Keratinocyte (primary cell): ENCODE measurements around the gene TRIM66. TPM values are rescaled to one million over a fixed set of nuclear protein-coding genes. Genes with fewer than 3 reads are reported as not detected.

ENCODE experiments used
- DNase-seq: peaks from one replicate; pipeline ENCODE4 v3.0.0-alpha.2; 2011; ENCODE audit warnings: low read depth, missing footprints, low spot score
- FAIRE-seq: peaks from 2 replicates; lab custom pipeline; 2011; peaks lifted over from hg19 to GRCh38; lab: Jason Lieb, UNC
- H2AFZ ChIP-seq: 2 replicates; pipeline ENCODE4 v1.6.0; 2012; ENCODE audit warnings: low read length, control low read depth, inconsistent platforms; ENCODE audit not compliant: control insufficient read depth
- H3K27ac ChIP-seq: 2 replicates; pipeline ENCODE4 v1.5.1; 2011; ENCODE audit warnings: low read length; ENCODE audit not compliant: control insufficient read depth, insufficient read depth
- H3K27me3 ChIP-seq: 3 replicates; pipeline ENCODE4 v1.6.0; 2011; ENCODE audit warnings: low read length; ENCODE audit not compliant: control insufficient read depth, insufficient read depth; ENCODE audit errors: extremely low read depth
- H3K36me3 ChIP-seq, 2 experiments: 2 replicates in 1 of 2; 3 replicates in 1 of 2; pipeline ENCODE4 v1.5.1; 2011; ENCODE audit warnings: low read length in 2 of 2, mild to moderate bottlenecking in 1 of 2; ENCODE audit not compliant: control insufficient read depth in 2 of 2, insufficient read depth in 2 of 2; ENCODE audit errors: extremely low read depth in 1 of 2
- H3K4me1 ChIP-seq: 3 replicates; pipeline ENCODE4 v1.5.1; 2011; ENCODE audit warnings: low read length; ENCODE audit not compliant: control insufficient read depth, insufficient read depth; ENCODE audit errors: extremely low read depth
- H3K4me2 ChIP-seq: 3 replicates; pipeline ENCODE4 v1.6.0; 2011; ENCODE audit warnings: low read depth, low read length; ENCODE audit not compliant: control insufficient read depth, insufficient read depth; ENCODE audit errors: extremely low read depth
- H3K4me3 ChIP-seq, 3 experiments: fragments of 200-600 bp in 1 of 3; sonication (generic) in 1 of 3; 2 replicates in 2 of 3; 3 replicates in 1 of 3; pipeline ENCODE4 v1.5.1; 2011 to 2016; ENCODE audit warnings: low read length in 3 of 3, mild to moderate bottlenecking in 3 of 3, control low read depth in 2 of 3, inconsistent platforms in 1 of 3, low read depth in 1 of 3, mixed read lengths in 1 of 3, mixed run types in 1 of 3, moderate library complexity in 1 of 3; ENCODE audit not compliant: control insufficient read depth in 2 of 3, insufficient read depth in 2 of 3; ENCODE audit errors: extremely low read depth in 1 of 3
- H3K79me2 ChIP-seq: 2 replicates; pipeline ENCODE4 v1.6.0; 2012; ENCODE audit warnings: low read length; ENCODE audit not compliant: control insufficient read depth, insufficient read depth
- H3K9ac ChIP-seq: 3 replicates; pipeline ENCODE4 v1.6.0; 2011; ENCODE audit warnings: low read length; ENCODE audit not compliant: control insufficient read depth, insufficient read depth; ENCODE audit errors: extremely low read depth
- H3K9me1 ChIP-seq: 3 replicates; pipeline ENCODE4 v1.6.0; 2011; ENCODE audit warnings: low read length; ENCODE audit not compliant: control insufficient read depth, insufficient read depth; ENCODE audit errors: extremely low read depth
- H3K9me3 ChIP-seq: 2 replicates; pipeline ENCODE4 v1.5.1; 2012; ENCODE audit warnings: low read depth, low read length; ENCODE audit not compliant: control insufficient read depth
- H4K20me1 ChIP-seq: 3 replicates; pipeline ENCODE4 v1.6.0; 2011; ENCODE audit warnings: low read length; ENCODE audit not compliant: control insufficient read depth, insufficient read depth; ENCODE audit errors: extremely low read depth
- EZH2 ChIP-seq: IDR thresholded peaks from one replicate; pipeline ENCODE4 v1.6.1; 2012; ENCODE audit warnings: inconsistent platforms, mild to moderate bottlenecking, low read length, moderate library complexity
- dilution Hi-C: fragments of 300-500 bp; cut with MboI; formaldehyde crosslinking; loops from one replicate; pipeline ENCODE4 v1.7.0; 2020; ENCODE audit warnings: low sequenced_read_pairs; ENCODE audit not compliant: extremely low pct_ligation_motif_present
- polyA plus RNA-seq, 5 experiments: library from polyadenylated mRNA; depleted of rRNA in 3 of 5; stranded (reverse) in 3 of 5; stranded (forward) in 1 of 5; unstranded in 1 of 5; fragments of >200 nt; gene quantifications; 1 replicate in 1 of 5; 2 replicates in 3 of 5; 3 replicates in 1 of 5; pipeline versions ENCODE4 v1.2.1 to v1.2.3, GENCODE V29; 2011 to 2012; ENCODE audit warnings: missing spikeins in 2 of 5, low read depth in 1 of 5, low replicate concordance in 1 of 5
- TF ChIP-seq, protein P1 (sequence below), 3 experiments: IDR thresholded peaks in 1 of 3; conservative IDR thresholded peaks in 1 of 3; optimal IDR thresholded peaks in 1 of 3; 2 replicates in 2 of 3; 3 replicates in 1 of 3; pipeline versions ENCODE3 to v1.5.1; 2011; ENCODE audit warnings: low read length in 3 of 3, mild to moderate bottlenecking in 3 of 3, moderate library complexity in 2 of 3, control low read depth in 1 of 3, inconsistent platforms in 1 of 3; ENCODE audit not compliant: insufficient read depth in 2 of 3; ENCODE audit errors: extremely low read depth in 1 of 3

The TRIM66 gene
- polyA plus RNA-seq, 1 donor (not counting 4 experiments of a cell fraction or from before 2014, with no cell fraction given): 5.1 TPM

DNA sequence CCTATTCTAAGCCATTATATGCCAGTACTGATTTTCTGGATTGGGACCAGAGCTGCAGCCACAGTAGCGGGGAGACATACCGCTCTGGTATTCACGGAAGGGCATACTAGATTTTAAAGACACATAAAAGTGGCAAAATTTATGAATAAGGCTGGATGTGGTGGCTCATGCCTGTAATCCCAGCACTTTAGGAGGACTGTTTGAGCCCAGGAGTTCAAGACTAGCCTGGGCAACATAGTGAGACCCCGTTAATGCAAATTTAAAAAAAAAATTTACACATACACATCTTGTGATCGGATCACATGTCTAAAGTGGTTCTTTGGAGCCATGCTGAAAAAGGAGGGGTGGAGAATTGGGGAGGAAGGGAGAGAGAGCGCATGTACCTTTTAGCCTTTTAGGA, 9.1 kb upstream of the TRIM66 start:
- Histone ChIP-seq H3K4me2 (no peak overlapping the region), H4K20me1 (no peaks in the 10 kb centered on the region), H2AFZ (no peak overlapping the region), H3K27ac (no peak overlapping the region), H3K9ac (no peak overlapping the region), H3K9me3 (no peaks in the 10 kb centered on the region), H3K79me2 (peaks cover 6% of the 10 kb centered on the region), H3K9me1 (no peaks in the 10 kb centered on the region), H3K4me3 (no peak overlapping the region), H3K36me3 (peaks cover 36% of the 10 kb centered on the region in 2 experiments), H3K27me3 (no peaks in the 10 kb centered on the region), H3K4me1 (peaks cover 38% of the 10 kb centered on the region)
- no peak for TF ChIP-seq EZH2
- TF ChIP-seq, protein P1, sequence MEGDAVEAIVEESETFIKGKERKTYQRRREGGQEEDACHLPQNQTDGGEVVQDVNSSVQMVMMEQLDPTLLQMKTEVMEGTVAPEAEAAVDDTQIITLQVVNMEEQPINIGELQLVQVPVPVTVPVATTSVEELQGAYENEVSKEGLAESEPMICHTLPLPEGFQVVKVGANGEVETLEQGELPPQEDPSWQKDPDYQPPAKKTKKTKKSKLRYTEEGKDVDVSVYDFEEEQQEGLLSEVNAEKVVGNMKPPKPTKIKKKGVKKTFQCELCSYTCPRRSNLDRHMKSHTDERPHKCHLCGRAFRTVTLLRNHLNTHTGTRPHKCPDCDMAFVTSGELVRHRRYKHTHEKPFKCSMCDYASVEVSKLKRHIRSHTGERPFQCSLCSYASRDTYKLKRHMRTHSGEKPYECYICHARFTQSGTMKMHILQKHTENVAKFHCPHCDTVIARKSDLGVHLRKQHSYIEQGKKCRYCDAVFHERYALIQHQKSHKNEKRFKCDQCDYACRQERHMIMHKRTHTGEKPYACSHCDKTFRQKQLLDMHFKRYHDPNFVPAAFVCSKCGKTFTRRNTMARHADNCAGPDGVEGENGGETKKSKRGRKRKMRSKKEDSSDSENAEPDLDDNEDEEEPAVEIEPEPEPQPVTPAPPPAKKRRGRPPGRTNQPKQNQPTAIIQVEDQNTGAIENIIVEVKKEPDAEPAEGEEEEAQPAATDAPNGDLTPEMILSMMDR (optimal IDR thresholded peaks at IDR 0.05 in 1 of 3, IDR thresholded peaks at IDR 0.05 in 1 of 3, conservative IDR thresholded peaks at IDR 0.05 in 1 of 3; ENCODE audit: extremely low read depth in 1 of 3, insufficient read depth in 2 of 3, low read length in 3 of 3): no peak
- DNase-seq (no peak), FAIRE-seq (no peak)
- dilution Hi-C loops: no loop called here

DNA sequence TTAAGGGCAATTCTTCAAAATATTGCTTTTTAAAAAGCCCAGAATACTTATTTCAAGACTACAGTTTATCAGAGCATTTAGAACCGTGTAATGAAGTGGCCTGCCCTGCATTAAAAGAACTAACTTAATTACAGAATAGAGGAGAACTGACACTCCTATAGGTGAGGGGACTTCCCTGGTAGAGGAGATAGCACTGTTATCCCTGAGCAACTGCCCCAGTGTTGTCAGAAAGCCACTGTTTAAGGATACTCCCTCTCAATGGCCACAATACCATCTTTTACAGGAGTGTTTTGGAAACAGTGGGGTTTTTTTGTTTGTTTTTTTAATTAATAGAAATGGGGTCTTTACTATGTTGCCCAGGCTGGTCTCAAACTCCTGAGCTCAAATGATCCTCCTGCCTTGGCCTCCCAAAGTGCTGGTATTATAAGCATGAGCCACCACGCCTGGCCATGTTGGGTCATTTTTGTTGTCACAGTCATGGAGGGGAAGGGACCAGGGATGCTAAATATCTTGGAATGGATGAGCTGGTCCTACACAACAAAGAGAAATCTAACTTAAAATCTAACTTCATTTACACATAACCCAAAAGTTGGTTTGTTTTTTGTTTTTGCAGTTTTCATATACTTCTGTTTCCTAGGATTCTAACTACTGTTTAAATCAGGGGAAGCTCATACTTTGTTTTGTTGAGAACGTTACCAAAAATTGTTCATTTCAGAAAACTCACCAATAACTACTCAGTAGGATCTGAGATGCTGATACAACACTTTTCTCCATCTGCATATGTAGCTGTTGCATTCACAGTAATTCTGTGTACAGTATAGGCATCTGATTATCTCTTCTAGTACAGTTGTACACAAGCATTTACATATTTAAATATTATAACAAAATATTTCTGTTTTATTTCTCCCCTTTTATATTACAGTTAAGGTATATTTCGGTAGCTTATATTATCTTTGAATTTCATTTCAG, 8.2 kb upstream of the TRIM66 start:
- Histone ChIP-seq H3K4me1 (peaks cover 42% of the 10 kb centered on the region), H3K4me2 (no peak overlapping the region), H4K20me1 (no peaks in the 10 kb centered on the region), H3K27ac (no peak overlapping the region), H3K36me3 (peaks cover 36 to 37% of the 10 kb centered on the region in 2 experiments), H3K9me3 (no peaks in the 10 kb centered on the region), H3K9ac (no peak overlapping the region), H3K79me2 (peaks cover 8% of the 10 kb centered on the region), H3K9me1 (no peaks in the 10 kb centered on the region), H3K27me3 (no peaks in the 10 kb centered on the region), H3K4me3 (no peak overlapping the region), H2AFZ (no peak overlapping the region)
- TF ChIP-seq, protein P1 (optimal IDR thresholded peaks at IDR 0.05 in 1 of 3, IDR thresholded peaks at IDR 0.05 in 1 of 3, conservative IDR thresholded peaks at IDR 0.05 in 1 of 3; ENCODE audit: extremely low read depth in 1 of 3, insufficient read depth in 2 of 3, low read length in 3 of 3): no peak
- TF ChIP-seq EZH2: no peak
- DNase-seq: no peak
- FAIRE-seq: no peak
- dilution Hi-C loops: no loop called here
